Medulla oblongata (tissue), 1 donor: ENCODE results near the gene ASCL1.

Experiments
- DNase-seq: peaks from one replicate; pipeline ENCODE4 v3.0.0-alpha.2; 2015; ENCODE audit errors: extremely low spot score

Gene ASCL1

GRCh38 chr12:102977945-102978706 is 20.7 kb downstream of the ASCL1 start:
- no peak for DNase-seq

DNA sequence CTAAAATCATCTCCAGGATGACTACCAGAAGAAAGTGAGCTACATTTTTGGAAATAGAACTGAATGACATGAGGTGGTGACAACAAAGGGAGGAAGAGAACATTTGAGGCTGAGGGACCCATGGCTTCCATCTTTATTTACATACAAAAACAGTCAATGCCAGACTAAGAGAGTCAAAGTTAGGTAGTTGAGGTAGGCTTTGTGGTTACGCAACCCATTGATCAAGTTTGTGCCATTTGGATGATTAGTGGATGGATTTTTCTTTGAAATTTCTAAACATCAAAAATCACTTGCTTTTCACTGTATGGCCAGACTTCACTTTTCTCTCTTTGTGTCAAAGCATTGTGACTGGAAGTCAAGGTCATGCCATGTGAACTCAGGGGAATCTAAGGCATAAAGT is 22.9 kb downstream of the ASCL1 start:
- DNase-seq: no peak

- DNase-seq: peak; percentile 35
Measured at GRCh38 chr12:102990419-102990818, 32.9 kb downstream of the ASCL1 start.

- no peak for DNase-seq
Measured at GRCh38 chr12:102992297-102992696, 34.8 kb downstream of the ASCL1 start.

DNA sequence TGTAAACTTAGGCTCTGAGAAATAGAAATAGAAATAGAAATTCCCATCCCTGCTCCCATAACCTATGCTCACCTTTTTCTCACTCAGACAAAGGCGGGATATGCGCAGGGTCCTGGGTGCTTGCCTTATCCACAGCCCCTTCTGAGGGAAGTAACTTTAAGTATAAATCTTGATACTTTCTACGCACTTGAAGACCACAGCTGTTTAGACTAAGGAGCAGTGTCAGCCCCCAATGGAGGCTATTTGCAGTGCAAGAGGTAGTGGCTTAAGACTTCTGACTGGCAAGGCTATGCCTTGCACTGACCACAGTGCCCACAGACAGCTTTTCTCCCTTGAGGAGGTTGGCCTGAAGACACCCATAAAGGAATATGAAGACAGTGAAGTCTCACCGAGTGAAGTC is 35.2 kb downstream of the ASCL1 start:
- no peak for DNase-seq

DNA sequence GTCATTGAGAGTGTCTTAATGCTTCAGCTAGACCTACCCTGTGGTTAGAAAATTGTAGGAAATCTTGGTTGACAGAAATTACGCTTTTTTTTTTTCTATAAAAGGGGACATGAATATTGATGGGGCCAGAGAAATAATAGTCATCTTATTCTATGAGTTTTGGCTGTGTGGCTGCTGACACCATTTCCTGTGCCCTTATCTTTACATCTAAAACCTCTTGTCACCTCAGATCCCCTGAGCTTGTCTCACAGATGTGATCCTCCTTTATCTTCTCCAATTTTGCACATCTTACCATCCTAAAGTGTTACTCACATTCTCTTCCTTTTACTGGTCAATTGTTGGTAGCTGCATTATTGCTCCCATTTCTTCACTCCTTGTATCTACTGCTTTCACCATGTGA is 36.1 kb downstream of the ASCL1 start:
- DNase-seq: no peak

DNA sequence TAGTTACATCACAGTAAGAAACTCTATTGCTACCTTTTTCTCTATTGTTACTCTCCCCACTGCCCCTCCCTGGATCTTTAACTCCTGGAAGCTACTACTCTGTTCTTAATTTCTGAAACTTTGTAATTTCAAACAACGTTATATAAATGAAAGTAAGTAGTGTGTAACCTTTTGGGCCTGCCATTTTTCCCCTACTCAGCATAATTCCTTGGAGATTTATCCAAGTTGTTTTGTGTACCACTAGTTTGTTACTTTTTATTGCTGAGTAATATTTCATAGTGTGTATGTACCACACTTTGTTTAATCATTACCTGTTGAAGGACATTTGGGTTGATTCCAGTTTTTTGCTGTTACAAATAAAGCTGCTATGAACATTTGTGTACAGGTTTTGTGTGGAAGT is 37.9 kb downstream of the ASCL1 start:
- DNase-seq: no peak
